Glutamatergic neuron (in vitro differentiated cells): ENCODE results near the gene SKI. TPM values are rescaled to one million over a fixed set of nuclear protein-coding genes. Genes with fewer than 3 reads are reported as not detected.

Experiments used
- DNase-seq: peaks from one replicate; pipeline ENCODE4 v3.0.0; 2022
- H3K27ac Mint-ChIP-seq: one replicate; pipeline ENCODE4 v1.8.0; 2020; ENCODE audit warnings: mild to moderate bottlenecking, mixed read lengths, inconsistent platforms; ENCODE audit not compliant: unreplicated experiment
- H3K27me3 Mint-ChIP-seq: one replicate; pipeline ENCODE4 v1.8.0; 2020; ENCODE audit warnings: mild to moderate bottlenecking, moderate library complexity, mixed read lengths, inconsistent platforms; ENCODE audit not compliant: unreplicated experiment
- H3K36me3 Mint-ChIP-seq: one replicate; pipeline ENCODE4 v1.8.0; 2020; ENCODE audit warnings: mild to moderate bottlenecking, mixed read lengths, inconsistent platforms; ENCODE audit not compliant: unreplicated experiment
- H3K4me1 Mint-ChIP-seq: one replicate; pipeline ENCODE4 v1.8.0; 2020; ENCODE audit warnings: mild to moderate bottlenecking, low read depth, mixed read lengths, inconsistent platforms; ENCODE audit not compliant: unreplicated experiment
- H3K4me3 Mint-ChIP-seq: one replicate; pipeline ENCODE4 v1.8.0; 2020; ENCODE audit warnings: mild to moderate bottlenecking, mixed read lengths, inconsistent platforms; ENCODE audit not compliant: unreplicated experiment
- H3K9me3 Mint-ChIP-seq: one replicate; pipeline ENCODE4 v1.8.0; 2020; ENCODE audit warnings: mild to moderate bottlenecking, moderate library complexity, mixed read lengths, inconsistent platforms; ENCODE audit not compliant: unreplicated experiment
- CTCF ChIP-seq: fragments of 200-600 bp; sonication (generic); IDR thresholded peaks from one replicate; pipeline ENCODE4 v1.5.0; 2021; ENCODE audit not compliant: partially characterized antibody, unreplicated experiment
- total RNA-seq: library from RNA; stranded (reverse); fragmentation: NEBNext Ultra II Directional; extraction: Animal tissue kit (Norgen Biotek cat#: 25700); gene quantifications from one replicate; pipeline ENCODE4 v1.2.1, GENCODE V29; 2021; ENCODE audit not compliant: unreplicated experiment

Gene SKI
- total RNA-seq, 1 donor from 2014 or later, result 143 TPM

GRCh38 chr1:2269193-2269921 lies 41.2 kb downstream of the SKI start:
- no peak for DNase-seq
- peaks cover 12% of the 10 kb centered on the region for H3K27me3 Mint-ChIP-seq
- H3K4me1 Mint-ChIP-seq, result peaks cover 38% of the 10 kb centered on the region
- H3K27ac Mint-ChIP-seq, result no peak overlapping the region
- peak overlapping the region; percentile 7 for H3K4me3 Mint-ChIP-seq
- peaks cover 17% of the 10 kb centered on the region for H3K9me3 Mint-ChIP-seq
- no peak for TF ChIP-seq CTCF
- no peaks in the 10 kb centered on the region for H3K36me3 Mint-ChIP-seq

- Mint-ChIP-seq H3K27me3 (peaks cover 9% of the 10 kb centered on the region), H3K4me1 (peaks cover 40% of the 10 kb centered on the region), H3K4me3 (no peak overlapping the region), H3K9me3 (peaks cover 15% of the 10 kb centered on the region), H3K27ac (peak overlapping the region; percentile 43), H3K36me3 (no peaks in the 10 kb centered on the region)
- TF ChIP-seq CTCF, result no peak
- DNase-seq, result no peak
Measured at GRCh38 chr1:2269922-2270259, 41.8 kb downstream of the SKI start.

GRCh38 chr1:2270260-2271100 lies 42.4 kb downstream of the SKI start:
- no peak overlapping the region for H3K4me3 Mint-ChIP-seq
- H3K36me3 Mint-ChIP-seq, result no peaks in the 10 kb centered on the region
- H3K9me3 Mint-ChIP-seq, result peaks cover 11% of the 10 kb centered on the region
- peaks cover 40% of the 10 kb centered on the region for H3K4me1 Mint-ChIP-seq
- peak overlapping the region; percentile 43 for H3K27ac Mint-ChIP-seq
- TF ChIP-seq CTCF, result no peak
- peaks cover 9% of the 10 kb centered on the region for H3K27me3 Mint-ChIP-seq
- DNase-seq, result no peak

GRCh38 chr1:2271211-2271721 lies 43.1 kb downstream of the SKI start:
- peak overlapping the region; percentile 22 for H3K27ac Mint-ChIP-seq
- DNase-seq, result no peak
- peaks cover 12% of the 10 kb centered on the region for H3K9me3 Mint-ChIP-seq
- H3K27me3 Mint-ChIP-seq, result peaks cover 9% of the 10 kb centered on the region
- H3K4me3 Mint-ChIP-seq, result no peak overlapping the region
- H3K36me3 Mint-ChIP-seq, result no peaks in the 10 kb centered on the region
- H3K4me1 Mint-ChIP-seq, result peaks cover 44% of the 10 kb centered on the region
- no peak for TF ChIP-seq CTCF
